SK-N-SH treated with all-trans-retinoic acid at 6 μM for 48 hours (cell line): ENCODE measurements around the gene ELMO1.

ENCODE experiments used
- BACH2 ChIP-seq: fragments of 250-450 bp; sonication (Bioruptor Pico); IDR thresholded peaks from 2 replicates; pipeline ENCODE4 v1.9.0; 2021; ENCODE audit warnings: mild to moderate bottlenecking, borderline replicate concordance
- GLIS3 ChIP-seq: fragments of 250-450 bp; sonication (Bioruptor Pico); IDR thresholded peaks from 2 replicates; pipeline ENCODE4 v1.5.0; 2020; ENCODE audit warnings: mild to moderate bottlenecking, moderate library complexity
- ISL1 ChIP-seq: fragments of 250-450 bp; sonication (Bioruptor Pico); IDR thresholded peaks from 2 replicates; pipeline ENCODE4 v2.1.2; 2022; ENCODE audit warnings: mild to moderate bottlenecking, moderate library complexity
- OSR1 ChIP-seq: fragments of 250-450 bp; sonication (Bioruptor Pico); IDR thresholded peaks from 2 replicates; pipeline ENCODE4 v1.8.0; 2022; ENCODE audit warnings: moderate library complexity, mild to moderate bottlenecking, inconsistent platforms
- RARB ChIP-seq: fragments of 250-450 bp; sonication (Bioruptor Pico); IDR thresholded peaks from 2 replicates; pipeline ENCODE4 v1.8.0; 2021; ENCODE audit warnings: mild to moderate bottlenecking, moderate library complexity
- SNAI2 ChIP-seq: fragments of 250-450 bp; sonication (Bioruptor Pico); IDR thresholded peaks from 2 replicates; pipeline ENCODE4 v1.5.0; 2020; ENCODE audit warnings: mild to moderate bottlenecking, moderate library complexity
- TCF4 ChIP-seq: fragments of 250-450 bp; sonication (Bioruptor Pico); IDR thresholded peaks from 2 replicates; pipeline ENCODE4 v1.8.0; 2021; ENCODE audit warnings: mild to moderate bottlenecking, moderate library complexity, borderline replicate concordance
- ZC3H10 ChIP-seq: fragments of 250-450 bp; sonication (Bioruptor Pico); IDR thresholded peaks from 2 replicates; pipeline ENCODE4 v1.5.1; 2021; ENCODE audit warnings: mild to moderate bottlenecking, moderate library complexity
- ZFP30 ChIP-seq: fragments of 450-650 bp; formaldehyde crosslinking; IDR thresholded peaks from 2 replicates; pipeline ENCODE4 v1.5.0; 2022; ENCODE audit warnings: mild to moderate bottlenecking, moderate library complexity
- TF ChIP-seq, protein P1 (sequence below): fragments of 250-450 bp; sonication (Bioruptor Pico); IDR thresholded peaks from 2 replicates; pipeline ENCODE4 v1.8.0; 2020; ENCODE audit warnings: mild to moderate bottlenecking, moderate library complexity, borderline replicate concordance
- TF ChIP-seq, protein P2 (sequence below): fragments of 250-450 bp; sonication (Bioruptor Pico); IDR thresholded peaks from 2 replicates; pipeline ENCODE4 v1.8.0; 2021; ENCODE audit warnings: low read depth, mild to moderate bottlenecking, moderate library complexity, borderline replicate concordance
- TF ChIP-seq, protein P3 (sequence below): fragments of 250-450 bp; sonication (Bioruptor Pico); IDR thresholded peaks from 2 replicates; pipeline ENCODE4 v1.5.1; 2020; ENCODE audit warnings: low read depth, mild to moderate bottlenecking, moderate library complexity

DNA sequence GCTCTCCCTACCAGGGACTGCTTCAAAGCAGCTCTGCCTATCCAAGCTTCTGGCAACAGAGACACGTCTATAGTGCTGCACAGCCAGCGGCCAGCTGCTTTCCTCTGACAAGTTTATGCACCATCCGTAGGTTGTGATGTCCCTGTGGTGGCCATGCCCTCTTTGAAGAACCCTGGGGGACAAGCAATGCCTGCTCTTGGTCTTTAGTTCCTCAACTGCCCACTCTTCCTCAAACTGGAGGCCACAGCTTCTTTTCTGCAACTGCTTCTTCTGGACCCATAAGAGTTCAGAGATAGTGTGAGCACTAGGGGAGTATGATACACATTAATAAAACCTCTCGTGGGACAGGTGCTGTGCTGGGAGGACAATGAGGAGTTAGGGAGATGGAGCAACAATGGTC, 164.9 kb downstream of the ELMO1 start:
- TF ChIP-seq ISL1 (no peak), BACH2 (CRISPR knock-in tag) (no peak), TCF4 (CRISPR knock-in tag) (no peak), RARB (no peak), OSR1 (no peak), GLIS3 (CRISPR knock-in tag) (no peak), SNAI2 (CRISPR knock-in tag) (no peak), ZC3H10 (CRISPR knock-in tag) (no peak), ZFP30 (CRISPR knock-in tag) (no peak)
- TF ChIP-seq, protein P1, sequence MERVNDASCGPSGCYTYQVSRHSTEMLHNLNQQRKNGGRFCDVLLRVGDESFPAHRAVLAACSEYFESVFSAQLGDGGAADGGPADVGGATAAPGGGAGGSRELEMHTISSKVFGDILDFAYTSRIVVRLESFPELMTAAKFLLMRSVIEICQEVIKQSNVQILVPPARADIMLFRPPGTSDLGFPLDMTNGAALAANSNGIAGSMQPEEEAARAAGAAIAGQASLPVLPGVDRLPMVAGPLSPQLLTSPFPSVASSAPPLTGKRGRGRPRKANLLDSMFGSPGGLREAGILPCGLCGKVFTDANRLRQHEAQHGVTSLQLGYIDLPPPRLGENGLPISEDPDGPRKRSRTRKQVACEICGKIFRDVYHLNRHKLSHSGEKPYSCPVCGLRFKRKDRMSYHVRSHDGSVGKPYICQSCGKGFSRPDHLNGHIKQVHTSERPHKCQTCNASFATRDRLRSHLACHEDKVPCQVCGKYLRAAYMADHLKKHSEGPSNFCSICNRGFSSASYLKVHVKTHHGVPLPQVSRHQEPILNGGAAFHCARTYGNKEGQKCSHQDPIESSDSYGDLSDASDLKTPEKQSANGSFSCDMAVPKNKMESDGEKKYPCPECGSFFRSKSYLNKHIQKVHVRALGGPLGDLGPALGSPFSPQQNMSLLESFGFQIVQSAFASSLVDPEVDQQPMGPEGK (CRISPR knock-in tag): no peak
- TF ChIP-seq, protein P2, sequence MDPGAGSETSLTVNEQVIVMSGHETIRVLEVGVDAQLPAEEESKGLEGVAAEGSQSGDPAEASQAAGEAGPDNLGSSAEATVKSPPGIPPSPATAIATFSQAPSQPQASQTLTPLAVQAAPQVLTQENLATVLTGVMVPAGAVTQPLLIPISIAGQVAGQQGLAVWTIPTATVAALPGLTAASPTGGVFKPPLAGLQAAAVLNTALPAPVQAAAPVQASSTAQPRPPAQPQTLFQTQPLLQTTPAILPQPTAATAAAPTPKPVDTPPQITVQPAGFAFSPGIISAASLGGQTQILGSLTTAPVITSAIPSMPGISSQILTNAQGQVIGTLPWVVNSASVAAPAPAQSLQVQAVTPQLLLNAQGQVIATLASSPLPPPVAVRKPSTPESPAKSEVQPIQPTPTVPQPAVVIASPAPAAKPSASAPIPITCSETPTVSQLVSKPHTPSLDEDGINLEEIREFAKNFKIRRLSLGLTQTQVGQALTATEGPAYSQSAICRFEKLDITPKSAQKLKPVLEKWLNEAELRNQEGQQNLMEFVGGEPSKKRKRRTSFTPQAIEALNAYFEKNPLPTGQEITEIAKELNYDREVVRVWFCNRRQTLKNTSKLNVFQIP (CRISPR knock-in tag): no peak
- TF ChIP-seq, protein P3, sequence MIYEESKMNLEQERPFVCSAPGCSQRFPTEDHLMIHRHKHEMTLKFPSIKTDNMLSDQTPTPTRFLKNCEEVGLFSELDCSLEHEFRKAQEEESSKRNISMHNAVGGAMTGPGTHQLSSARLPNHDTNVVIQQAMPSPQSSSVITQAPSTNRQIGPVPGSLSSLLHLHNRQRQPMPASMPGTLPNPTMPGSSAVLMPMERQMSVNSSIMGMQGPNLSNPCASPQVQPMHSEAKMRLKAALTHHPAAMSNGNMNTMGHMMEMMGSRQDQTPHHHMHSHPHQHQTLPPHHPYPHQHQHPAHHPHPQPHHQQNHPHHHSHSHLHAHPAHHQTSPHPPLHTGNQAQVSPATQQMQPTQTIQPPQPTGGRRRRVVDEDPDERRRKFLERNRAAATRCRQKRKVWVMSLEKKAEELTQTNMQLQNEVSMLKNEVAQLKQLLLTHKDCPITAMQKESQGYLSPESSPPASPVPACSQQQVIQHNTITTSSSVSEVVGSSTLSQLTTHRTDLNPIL (CRISPR knock-in tag): no peak
